Stimulated activated CD8-positive, alpha-beta memory T cell treated with anti-CD3 and anti-CD28 coated beads, Interleukin-7, amount 100 ng/mL, for 24 hours (primary cell): ENCODE results near the gene NTN4.
"Not testable (repeated sequence)": the region's sequence is repeated elsewhere in the genome, so short reads cannot be mapped to it uniquely, and the experiment has no call there.

Experiments used
- DNase-seq: peaks from one replicate; pipeline ENCODE4 v3.0.0-alpha.2; 2020; ENCODE audit warnings: low read depth

NTN4 gene

GRCh38 chr12:95709152-95709551 is 81.4 kb downstream of the NTN4 start:
- DNase-seq: no peak

GRCh38 chr12:95705143-95705542 is 85.4 kb downstream of the NTN4 start:
- DNase-seq: no peak

- DNase-seq: no peak
Measured at GRCh38 chr12:95703986-95704385, 86.6 kb downstream of the NTN4 start.

GRCh38 chr12:95701722-95702418 is 88.7 kb downstream of the NTN4 start:
- no peak for DNase-seq

- no peak for DNase-seq
Measured at GRCh38 chr12:95701275-95701674, 89.3 kb downstream of the NTN4 start.

- no peak for DNase-seq
Measured at GRCh38 chr12:95700316-95700785, 90.2 kb downstream of the NTN4 start.

- DNase-seq: no peak
Measured at GRCh38 chr12:95699579-95699978, 91.0 kb downstream of the NTN4 start.

- DNase-seq: no peak
Measured at GRCh38 chr12:95694136-95694535, 96.4 kb downstream of the NTN4 start.

GRCh38 chr12:95693689-95694088 is 96.9 kb downstream of the NTN4 start:
- no peak for DNase-seq

- DNase-seq: no peak
Measured at GRCh38 chr12:95690861-95691635, 99.5 kb downstream of the NTN4 start.

GRCh38 chr12:95687937-95688336 is 102.6 kb downstream of the NTN4 start:
- no peak for DNase-seq

GRCh38 chr12:95683418-95683817 is 107.1 kb downstream of the NTN4 start:
- DNase-seq: no peak

- DNase-seq: no peak
Measured at GRCh38 chr12:95681210-95681765, 109.3 kb downstream of the NTN4 start.

GRCh38 chr12:95678684-95679083 is 111.9 kb downstream of the NTN4 start:
- DNase-seq: no peak

- DNase-seq: not testable (repeated sequence)
Measured at GRCh38 chr12:95677782-95678181, 112.8 kb downstream of the NTN4 start.

GRCh38 chr12:95674631-95675030 is 115.9 kb downstream of the NTN4 start:
- no peak for DNase-seq

- DNase-seq: no peak
Measured at GRCh38 chr12:95674163-95674562, 116.4 kb downstream of the NTN4 start.

- no peak for DNase-seq
Measured at GRCh38 chr12:95673576-95673975, 117.0 kb downstream of the NTN4 start.

- no peak for DNase-seq
Measured at GRCh38 chr12:95672166-95672565, 118.4 kb downstream of the NTN4 start.

- no peak for DNase-seq
Measured at GRCh38 chr12:95671265-95671664, 119.3 kb downstream of the NTN4 start.

- DNase-seq: no peak
Measured at GRCh38 chr12:95663525-95663924, 127.0 kb downstream of the NTN4 start.

- no peak for DNase-seq
Measured at GRCh38 chr12:95661360-95661759, 129.2 kb downstream of the NTN4 start.

GRCh38 chr12:95658386-95658785 is 132.2 kb downstream of the NTN4 start:
- no peak for DNase-seq
